DND-41 (cell line): ENCODE measurements around the gene PTPRU.

Source experiments
- ATAC-seq: fragments of 200-7000 bp; cut with Tn5 transposase; 3 replicates; pipeline ENCODE4 v1.9.1; 2021; ENCODE audit warnings: low read depth; ENCODE audit not compliant: insufficient read depth
- DNase-seq: peaks from one replicate; pipeline ENCODE4 v3.0.0-alpha.2; 2020
- H2AFZ ChIP-seq: 2 replicates; pipeline ENCODE4 v1.6.0; 2012; ENCODE audit warnings: low read depth, low read length
- H3K27ac ChIP-seq: 2 replicates; pipeline ENCODE4 v1.5.1; 2012; ENCODE audit warnings: low read length, inconsistent platforms
- H3K27me3 ChIP-seq: fragments of 200-600 bp; sonication (generic); 2 replicates; pipeline ENCODE4 v1.6.0; 2012; ENCODE audit warnings: low read length, mild to moderate bottlenecking, inconsistent platforms; ENCODE audit not compliant: insufficient read depth, poor library complexity
- H3K36me3 ChIP-seq: 2 replicates; pipeline ENCODE4 v1.5.1; 2012; ENCODE audit warnings: low read length, inconsistent platforms; ENCODE audit not compliant: insufficient read depth
- H3K4me1 ChIP-seq: 2 replicates; pipeline ENCODE4 v1.5.1; 2012; ENCODE audit warnings: mild to moderate bottlenecking, low read length; ENCODE audit not compliant: insufficient read depth
- H3K4me2 ChIP-seq: 2 replicates; pipeline ENCODE4 v1.6.0; 2012; ENCODE audit warnings: mild to moderate bottlenecking, moderate library complexity, low read length, inconsistent platforms; ENCODE audit not compliant: insufficient read depth
- H3K4me3 ChIP-seq, 2 experiments: fragments of 200-600 bp in 1 of 2; shearing (Covaris generic) in 1 of 2; 2 replicates each; pipeline ENCODE4 v1.5.1; 2012 to 2016; ENCODE audit warnings: inconsistent platforms in 2 of 2, low read length in 2 of 2, mild to moderate bottlenecking in 2 of 2, low read depth in 1 of 2, moderate library complexity in 1 of 2
- H3K79me2 ChIP-seq: 2 replicates; pipeline ENCODE4 v1.6.0; 2012; ENCODE audit warnings: low read length, inconsistent platforms; ENCODE audit not compliant: insufficient read depth
- H3K9ac ChIP-seq: 2 replicates; pipeline ENCODE4 v1.6.0; 2012; ENCODE audit warnings: low read depth, mild to moderate bottlenecking, inconsistent platforms, low read length, moderate library complexity
- H3K9me3 ChIP-seq: 2 replicates; pipeline ENCODE4 v1.5.1; 2012; ENCODE audit warnings: low read length, moderate library complexity, mild to moderate bottlenecking, inconsistent platforms; ENCODE audit not compliant: insufficient read depth, severe bottlenecking
- H4K20me1 ChIP-seq: 2 replicates; pipeline ENCODE4 v1.6.0; 2012; ENCODE audit warnings: low read length; ENCODE audit not compliant: insufficient read depth
- EZH2 ChIP-seq: IDR thresholded peaks from 3 replicates; pipeline ENCODE4 v1.6.1; 2012; ENCODE audit warnings: borderline replicate concordance, low read depth, mild to moderate bottlenecking, moderate library complexity, low read length, inconsistent platforms; ENCODE audit not compliant: severe bottlenecking
- TF ChIP-seq, protein P1 (sequence below): IDR thresholded peaks from 2 replicates; pipeline ENCODE4 v1.5.1; 2012; ENCODE audit warnings: borderline replicate concordance, low read length, moderate library complexity, mild to moderate bottlenecking; ENCODE audit not compliant: poor library complexity, severe bottlenecking; ENCODE audit errors: extremely low read depth

The PTPRU gene

DNA sequence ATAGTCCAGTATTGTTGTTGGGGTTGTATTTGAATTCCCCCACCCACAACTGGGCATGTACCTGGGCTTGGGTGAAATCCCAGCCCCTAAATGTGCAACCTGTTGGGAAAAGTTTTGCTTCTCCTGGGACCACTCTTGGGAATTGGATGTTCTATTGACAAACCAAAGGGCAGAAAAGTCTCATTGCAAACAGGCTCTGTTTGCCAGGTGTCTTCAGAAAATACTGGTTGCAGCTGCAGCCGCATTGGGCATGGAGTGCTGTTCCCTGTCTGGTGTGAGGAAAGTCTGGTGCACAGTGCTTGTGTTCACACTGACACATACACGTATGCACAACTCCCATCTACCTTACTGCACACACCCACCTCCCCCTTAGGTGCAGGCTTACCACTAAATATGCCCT lies 12.1 kb downstream of the PTPRU start:
- DNase-seq = no peak
- H3K9me3 ChIP-seq = no peaks in the 10 kb centered on the region
- no peak overlapping the region for H3K9ac ChIP-seq
- no peak overlapping the region for H3K4me2 ChIP-seq
- TF ChIP-seq EZH2 = no peak
- TF ChIP-seq, protein P1, sequence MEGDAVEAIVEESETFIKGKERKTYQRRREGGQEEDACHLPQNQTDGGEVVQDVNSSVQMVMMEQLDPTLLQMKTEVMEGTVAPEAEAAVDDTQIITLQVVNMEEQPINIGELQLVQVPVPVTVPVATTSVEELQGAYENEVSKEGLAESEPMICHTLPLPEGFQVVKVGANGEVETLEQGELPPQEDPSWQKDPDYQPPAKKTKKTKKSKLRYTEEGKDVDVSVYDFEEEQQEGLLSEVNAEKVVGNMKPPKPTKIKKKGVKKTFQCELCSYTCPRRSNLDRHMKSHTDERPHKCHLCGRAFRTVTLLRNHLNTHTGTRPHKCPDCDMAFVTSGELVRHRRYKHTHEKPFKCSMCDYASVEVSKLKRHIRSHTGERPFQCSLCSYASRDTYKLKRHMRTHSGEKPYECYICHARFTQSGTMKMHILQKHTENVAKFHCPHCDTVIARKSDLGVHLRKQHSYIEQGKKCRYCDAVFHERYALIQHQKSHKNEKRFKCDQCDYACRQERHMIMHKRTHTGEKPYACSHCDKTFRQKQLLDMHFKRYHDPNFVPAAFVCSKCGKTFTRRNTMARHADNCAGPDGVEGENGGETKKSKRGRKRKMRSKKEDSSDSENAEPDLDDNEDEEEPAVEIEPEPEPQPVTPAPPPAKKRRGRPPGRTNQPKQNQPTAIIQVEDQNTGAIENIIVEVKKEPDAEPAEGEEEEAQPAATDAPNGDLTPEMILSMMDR = no peak
- peaks cover 26% of the 10 kb centered on the region for H3K4me1 ChIP-seq
- no peaks in the 10 kb centered on the region for H4K20me1 ChIP-seq
- ATAC-seq = no peak
- peak overlapping the region; percentile 50; the same call in 1 of the 2 replicates for H3K27ac ChIP-seq
- no peaks in the 10 kb centered on the region for H3K27me3 ChIP-seq
- no peak overlapping the region for H2AFZ ChIP-seq
- no peaks in the 10 kb centered on the region for H3K36me3 ChIP-seq
- no peak overlapping the region for H3K4me3 ChIP-seq
- no peaks in the 10 kb centered on the region for H3K79me2 ChIP-seq

DNA sequence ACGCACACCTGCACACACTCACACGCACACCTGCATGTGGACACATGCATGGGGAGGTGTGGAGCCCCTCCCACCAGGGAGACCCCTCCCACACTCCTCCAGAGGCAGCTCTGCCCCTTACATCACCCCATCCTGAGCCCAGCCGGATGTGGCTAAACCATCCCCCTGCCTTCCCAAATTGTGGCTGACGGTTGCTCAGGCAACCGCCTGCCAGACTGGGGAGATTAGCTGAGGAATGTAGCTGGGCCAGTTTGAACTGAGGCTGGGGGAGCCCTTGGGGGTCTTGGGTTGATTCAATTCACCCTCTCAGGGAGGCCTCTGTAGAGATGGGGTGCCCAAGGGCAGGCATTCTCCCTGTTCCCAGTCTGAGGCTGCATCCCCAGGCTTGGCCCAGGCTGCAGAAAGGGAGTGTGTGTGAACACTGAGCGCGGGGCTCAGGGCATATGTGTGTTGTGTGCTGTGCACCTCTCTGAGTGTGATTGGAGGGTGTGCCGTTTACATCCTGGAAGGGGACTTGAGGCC lies 12.9 kb downstream of the PTPRU start:
- peak; percentile 88 for ATAC-seq
- peak overlapping the region; percentile 80 for H3K27ac ChIP-seq
- peak overlapping the region; percentile 51 for H3K4me2 ChIP-seq

DNA sequence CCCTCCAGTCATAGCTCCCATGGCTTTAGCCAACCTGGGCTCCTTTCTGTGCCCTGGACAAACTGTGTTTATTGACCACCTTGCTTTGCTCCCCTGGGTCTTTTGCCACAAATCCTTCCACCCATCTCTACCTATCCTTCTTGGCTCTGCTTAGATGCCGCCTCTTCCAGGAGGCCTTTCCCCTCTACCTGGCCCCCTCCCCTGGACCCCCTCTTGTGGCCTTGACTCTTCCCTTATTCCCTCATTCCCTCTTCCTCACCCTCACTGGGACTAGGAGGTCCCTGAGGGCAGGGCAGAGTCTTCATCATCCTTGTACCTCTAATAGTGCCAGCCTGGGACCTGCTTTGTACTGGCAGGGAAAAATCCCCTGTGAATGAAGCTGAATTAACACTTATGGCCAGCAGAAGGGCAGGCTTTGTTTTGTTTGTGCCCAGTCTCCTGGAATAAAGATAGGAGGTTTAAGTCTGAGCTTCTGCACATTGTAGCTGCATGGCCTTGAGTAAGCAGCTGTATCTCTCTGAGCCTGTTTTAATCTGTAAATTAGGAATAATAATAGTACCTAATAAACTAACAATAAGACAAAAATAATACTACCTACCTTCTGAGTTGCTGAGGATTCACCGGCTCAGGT lies 13.7 kb downstream of the PTPRU start:
- ATAC-seq = no peak
- Histone ChIP-seq H3K4me3 (no peak overlapping the region), H3K36me3 (no peaks in the 10 kb centered on the region), H4K20me1 (no peaks in the 10 kb centered on the region), H3K79me2 (no peaks in the 10 kb centered on the region), H3K9ac (peak overlapping the region; percentile 27; the same call in 1 of the 2 replicates), H3K9me3 (no peaks in the 10 kb centered on the region), H3K4me1 (peaks cover 26% of the 10 kb centered on the region), H3K4me2 (peak overlapping the region; percentile 51; the same call in 1 of the 2 replicates), H3K27me3 (no peaks in the 10 kb centered on the region), H2AFZ (no peak overlapping the region), H3K27ac (peak overlapping the region; percentile 80)
- DNase-seq = no peak
- no peak for TF ChIP-seq EZH2
- TF ChIP-seq, protein P1 = no peak

More for the DNA sequence above, 12.9 kb downstream of the PTPRU start:
- Histone ChIP-seq H4K20me1 (no peaks in the 10 kb centered on the region), H3K9me3 (no peaks in the 10 kb centered on the region), H3K4me3 (no peak overlapping the region), H3K4me1 (peaks cover 26% of the 10 kb centered on the region), H3K79me2 (no peaks in the 10 kb centered on the region), H3K36me3 (no peaks in the 10 kb centered on the region), H3K27me3 (no peaks in the 10 kb centered on the region), H3K9ac (peak overlapping the region; percentile 27; the same call in 1 of the 2 replicates), H2AFZ (no peak overlapping the region)
- TF ChIP-seq EZH2 = no peak
- TF ChIP-seq, protein P1 = no peak
- peak; percentile 83 for DNase-seq
